H1 (cell line): ENCODE results near the gene CYREN. TPM values are rescaled to one million over a fixed set of nuclear protein-coding genes. Genes with fewer than 3 reads are reported as not detected.

ENCODE experiments used
- CTCF ChIA-PET: fragments of 300-600 bp; sonication (Branson Sonifier 250); formaldehyde crosslinking; loops from one replicate; lab custom pipeline; 2021; ENCODE audit not compliant: partially characterized antibody; lab: Charles Lee
- POLR2A ChIA-PET: fragments of 300-600 bp; sonication (Branson Sonifier 250); formaldehyde crosslinking; loops from one replicate; lab custom pipeline; 2021; ENCODE audit warnings: inconsistent platforms; ENCODE audit not compliant: partially characterized antibody; lab: Charles Lee
- DNase-seq, 2 experiments: peaks; one replicate each; pipeline versions ENCODE4 v3.0.0 to v3.0.0-alpha.2; 2010 to 2022; ENCODE audit warnings: low spot score in 2 of 2, low read depth in 1 of 2, mixed read lengths in 1 of 2
- FAIRE-seq: peaks from 2 replicates; lab custom pipeline; 2011; peaks lifted over from hg19 to GRCh38; lab: Jason Lieb, UNC
- H2AFZ ChIP-seq: 2 replicates; pipeline ENCODE4 v1.8.1; 2012; ENCODE audit warnings: low read length, inconsistent platforms
- H2AK5ac ChIP-seq: 2 replicates; pipeline ENCODE4 v1.6.1; 2013; ENCODE audit warnings: low read depth, low read length
- H2BK120ac ChIP-seq: replicated peaks from 2 replicates; pipeline ENCODE3; 2013; ENCODE audit warnings: low read depth, low read length, inconsistent platforms
- H2BK12ac ChIP-seq: 2 replicates; pipeline ENCODE4 v1.6.1; 2013; ENCODE audit warnings: low read depth, low read length
- H2BK15ac ChIP-seq: 2 replicates; pipeline ENCODE4 v1.6.1; 2013; ENCODE audit warnings: low read length
- H2BK20ac ChIP-seq: 2 replicates; pipeline ENCODE4 v1.6.1; 2013; ENCODE audit warnings: low read length
- H2BK5ac ChIP-seq: 2 replicates; pipeline ENCODE4 v1.6.1; 2013; ENCODE audit warnings: low read depth, low read length
- H3K14ac ChIP-seq: 2 replicates; pipeline ENCODE4 v1.6.1; 2013; ENCODE audit warnings: inconsistent platforms; ENCODE audit not compliant: insufficient read length
- H3K18ac ChIP-seq: 2 replicates; pipeline ENCODE4 v1.6.1; 2013; ENCODE audit warnings: low read length; ENCODE audit errors: extremely low read depth
- H3K23ac ChIP-seq: 2 replicates; pipeline ENCODE4 v1.6.1; 2013; ENCODE audit warnings: inconsistent platforms; ENCODE audit not compliant: insufficient read length
- H3K23me2 ChIP-seq: 2 replicates; pipeline ENCODE4 v1.6.1; 2013; ENCODE audit warnings: low read depth, low read length
- H3K27ac ChIP-seq: 2 replicates; pipeline ENCODE4 v1.6.1; 2011; ENCODE audit warnings: low read depth, low read length, inconsistent platforms
- H3K27me3 ChIP-seq, 4 experiments: replicated peaks in 1 of 4; 1 replicate in 1 of 4; 2 replicates in 3 of 4; pipeline versions ENCODE4 v1.6.1 to v1.8.1; 2011 to 2013; ENCODE audit warnings: low read length in 3 of 4, mild to moderate bottlenecking in 3 of 4, inconsistent platforms in 2 of 4, mixed read lengths in 2 of 4, moderate library complexity in 1 of 4; ENCODE audit not compliant: control insufficient read depth in 3 of 4, insufficient read depth in 3 of 4; ENCODE audit errors: extremely low read depth in 1 of 4
- H3K36me3 ChIP-seq, 4 experiments: 2 replicates each; pipeline versions ENCODE4 v1.6.1 to v1.8.1; 2011 to 2013; ENCODE audit warnings: mild to moderate bottlenecking in 4 of 4, low read length in 3 of 4, moderate library complexity in 2 of 4, control low read depth in 1 of 4, inconsistent platforms in 1 of 4; ENCODE audit not compliant: insufficient read depth in 4 of 4, control insufficient read depth in 2 of 4
- H3K4ac ChIP-seq: replicated peaks from 2 replicates; pipeline ENCODE3; 2013; ENCODE audit warnings: low read length, low read depth, mixed read lengths, inconsistent platforms; ENCODE audit not compliant: insufficient read length
- H3K4me1 ChIP-seq, 4 experiments: replicated peaks in 1 of 4; 1 replicate in 1 of 4; 2 replicates in 3 of 4; pipeline versions ENCODE4 v1.6.1 to v1.8.1; 2011 to 2013; ENCODE audit warnings: low read length in 3 of 4, inconsistent platforms in 2 of 4, mixed read lengths in 1 of 4; ENCODE audit not compliant: insufficient read depth in 4 of 4, control insufficient read depth in 3 of 4
- H3K4me2 ChIP-seq, 2 experiments: 2 replicates each; pipeline versions ENCODE4 v1.6.1 to v1.8.1; 2011 to 2013; ENCODE audit warnings: low read depth in 2 of 2, low read length in 2 of 2, control low read depth in 1 of 2, inconsistent platforms in 1 of 2, mild to moderate bottlenecking in 1 of 2; ENCODE audit not compliant: insufficient read depth in 1 of 2
- H3K4me3 ChIP-seq, 4 experiments: fragments of 200-600, 300-600 bp in 1 of 4; sonication (generic), shearing (Covaris generic), sonication (Bioruptor Twin) in 1 of 4; 2 replicates each; pipeline versions ENCODE4 v1.5.1 to v1.8.1; 2011 to 2016; ENCODE audit warnings: low read length in 4 of 4, low read depth in 3 of 4, control low read depth in 2 of 4, inconsistent platforms in 2 of 4, mild to moderate bottlenecking in 2 of 4, mixed read lengths in 1 of 4, moderate library complexity in 1 of 4; ENCODE audit not compliant: insufficient read depth in 2 of 4; ENCODE audit errors: extremely low read depth in 1 of 4
- H3K56ac ChIP-seq: replicated peaks from 2 replicates; pipeline ENCODE3; 2013; ENCODE audit warnings: low read depth, mild to moderate bottlenecking, mixed read lengths, low read length, inconsistent platforms; ENCODE audit not compliant: insufficient read length
- H3K79me1 ChIP-seq: 2 replicates; pipeline ENCODE4 v1.6.1; 2013; ENCODE audit warnings: low read depth, low read length, control low read depth
- H3K79me2 ChIP-seq, 2 experiments: 2 replicates each; pipeline versions ENCODE4 v1.6.1 to v1.8.1; 2012 to 2013; ENCODE audit warnings: low read length in 2 of 2, mild to moderate bottlenecking in 2 of 2, inconsistent platforms in 1 of 2; ENCODE audit not compliant: insufficient read depth in 2 of 2, control insufficient read depth in 1 of 2
- H3K9ac ChIP-seq, 4 experiments: replicated peaks in 1 of 4; 1 replicate in 1 of 4; 2 replicates in 3 of 4; pipeline versions ENCODE4 v1.6.1 to v1.8.1; 2011 to 2013; ENCODE audit warnings: low read depth in 3 of 4, low read length in 3 of 4, control low read depth in 2 of 4, mild to moderate bottlenecking in 2 of 4, moderate library complexity in 2 of 4, inconsistent platforms in 1 of 4; ENCODE audit errors: extremely low read depth in 1 of 4
- H3K9me3 ChIP-seq, 2 experiments: 2 replicates each; pipeline versions ENCODE4 v1.6.1 to v1.8.1; 2012 to 2013; ENCODE audit warnings: mild to moderate bottlenecking in 2 of 2, moderate library complexity in 2 of 2, control low read depth in 1 of 2, inconsistent platforms in 1 of 2, low read depth in 1 of 2, low read length in 1 of 2, mixed read lengths in 1 of 2; ENCODE audit not compliant: insufficient read depth in 2 of 2
- H4K20me1 ChIP-seq, 2 experiments: replicated peaks in 1 of 2; 2 replicates each; pipeline versions ENCODE3 to v1.8.1; 2011 to 2013; ENCODE audit warnings: inconsistent platforms in 2 of 2, low read length in 2 of 2, mild to moderate bottlenecking in 1 of 2; ENCODE audit not compliant: insufficient read depth in 2 of 2, control insufficient read depth in 1 of 2
- H4K5ac ChIP-seq: 2 replicates; pipeline ENCODE4 v1.6.1; 2013; ENCODE audit warnings: low read length, low read depth, mixed read lengths, inconsistent platforms; ENCODE audit not compliant: insufficient read length
- H4K8ac ChIP-seq: 2 replicates; pipeline ENCODE4 v1.8.0; 2013; ENCODE audit warnings: mild to moderate bottlenecking, moderate library complexity, low read length, inconsistent platforms; ENCODE audit not compliant: insufficient read depth; ENCODE audit errors: extremely low read depth
- H4K91ac ChIP-seq: replicated peaks from 2 replicates; pipeline ENCODE3; 2013; ENCODE audit warnings: low read length, mixed read lengths, inconsistent platforms; ENCODE audit not compliant: insufficient read length
- CTCF ChIP-seq, 3 experiments: IDR thresholded peaks; 1 replicate in 2 of 3; 2 replicates in 1 of 3; pipeline versions ENCODE4 v1.5.1 to v1.6.1; 2011; ENCODE audit warnings: low read length in 3 of 3, mild to moderate bottlenecking in 3 of 3, inconsistent platforms in 2 of 3, low read depth in 1 of 3, moderate library complexity in 1 of 3; ENCODE audit not compliant: insufficient read depth in 1 of 3; ENCODE audit errors: control extremely low read depth in 1 of 3
- EP300 ChIP-seq, 2 experiments: IDR thresholded peaks; 1 replicate in 1 of 2; 2 replicates in 1 of 2; pipeline ENCODE4 v1.6.1; 2011 to 2012; ENCODE audit warnings: low read depth in 2 of 2, low read length in 2 of 2, mild to moderate bottlenecking in 2 of 2, borderline replicate concordance in 1 of 2, inconsistent platforms in 1 of 2, moderate library complexity in 1 of 2
- EZH2 ChIP-seq: fragments of 200-600 bp; sonication (generic); IDR thresholded peaks from 2 replicates; pipeline ENCODE4 v1.7.1; 2012; ENCODE audit warnings: low read depth, mild to moderate bottlenecking, moderate library complexity, low read length, inconsistent platforms; ENCODE audit not compliant: severe bottlenecking
- KDM1A ChIP-seq: fragments of 200-600, 300-600 bp; sonication (generic); IDR thresholded peaks from 2 replicates; pipeline ENCODE4 v1.7.1; 2016; ENCODE audit warnings: mild to moderate bottlenecking, low read length, borderline replicate concordance
- MAFK ChIP-seq: IDR thresholded peaks from 2 replicates; pipeline ENCODE4 v1.6.1; 2012; ENCODE audit warnings: low read depth, mild to moderate bottlenecking, improper control_type of control experiment, low read length
- NANOG ChIP-seq: IDR thresholded peaks from 2 replicates; pipeline ENCODE4 v1.6.1; 2011; ENCODE audit warnings: low read length, low read depth, mild to moderate bottlenecking, inconsistent platforms; ENCODE audit not compliant: insufficient read depth, poor library complexity, severe bottlenecking
- SRF ChIP-seq: IDR thresholded peaks from 2 replicates; pipeline ENCODE4 v1.6.1; 2011; ENCODE audit warnings: mild to moderate bottlenecking, low read depth, low read length, moderate library complexity
- TCF12 ChIP-seq: IDR thresholded peaks from 2 replicates; pipeline ENCODE4 v1.6.1; 2011; ENCODE audit warnings: low read depth, mild to moderate bottlenecking, low read length
- YY1 ChIP-seq: IDR thresholded peaks from 2 replicates; pipeline ENCODE4 v1.6.1; 2011; ENCODE audit warnings: low read depth, mild to moderate bottlenecking, low read length
- WGBS, 2 experiments: shearing (Covaris generic) in 1 of 2; methylation state at CpG; one replicate each; pipeline versions ENCODE4 v1.1.6 to v1.1.7; 2013 to 2015; ENCODE audit warnings: low lambda C conversion rate in 2 of 2, mixed read lengths in 2 of 2, inconsistent platforms in 1 of 2, low coverage in 1 of 2, missing lambda C conversion rate in 1 of 2; ENCODE audit not compliant: insufficient replicate concordance in 2 of 2, insufficient coverage in 1 of 2, insufficient read length in 1 of 2; ENCODE audit errors: extremely low coverage in 1 of 2, missing lambda C conversion rate in 1 of 2; 5-methylcytosine and 5-hydroxymethylcytosine counted together
- polyA plus RNA-seq, 7 experiments: library from polyadenylated mRNA; depleted of rRNA in 3 of 7; stranded (reverse) in 5 of 7; unstranded in 2 of 7; fragments of >200 nt in 5 of 7; fragments of 200-250 nt in 2 of 7; gene quantifications; 1 replicate in 5 of 7; 2 replicates in 1 of 7; 4 replicates in 1 of 7; pipeline versions ENCODE4 v1.2.1 to v1.2.3, GENCODE V29; 2011 to 2013; ENCODE audit warnings: missing spikeins in 2 of 7, mixed read lengths in 2 of 7
- total RNA-seq: library from RNA; stranded (reverse); fragmentation: NEBNext Ultra II Directional; extraction: Animal tissue kit (Norgen Biotek cat#: 25700); gene quantifications from 2 replicates; pipeline ENCODE4 v1.2.1, GENCODE V29; 2021
- TF ChIP-seq, protein P1 (sequence below): IDR thresholded peaks from 2 replicates; pipeline ENCODE4 v1.6.1; 2011; ENCODE audit warnings: low read length, improper control_type of control experiment

The CYREN gene
- total and polyA plus RNA-seq, 2 of the 8 experiments (the other 6 are each of a cell fraction or from before 2014, with no cell fraction given): 25.1 to 46.2 TPM

- no peak overlapping the region for H3K4me2 ChIP-seq
- POLR2A ChIA-PET: interaction anchor here (1.7 kb wide), 1 partner anchor 13 kb away, joined by 4 read pairs; no protein-coding TSS in a partner anchor
- no peak overlapping the region for H2BK120ac ChIP-seq
- H3K56ac ChIP-seq: no peak overlapping the region
- H2BK5ac ChIP-seq: no peak overlapping the region
- no peak for FAIRE-seq
- no peaks in the 10 kb centered on the region for H3K9me3 ChIP-seq
- H2BK15ac ChIP-seq: no peak overlapping the region
- WGBS, 2 experiments: 73% methylated on average over 2 of the region's 2 CpGs; no CpG with 5 or more reads in 1 of the 2 experiments
- H3K9ac ChIP-seq: no peak overlapping the region
- no peaks in the 10 kb centered on the region for H3K79me2 ChIP-seq
- H4K91ac ChIP-seq: no peak overlapping the region
- no peak overlapping the region for H3K23ac ChIP-seq
- peaks cover 0 to 6% (median 2%) of the 10 kb centered on the region in 4 experiments; a peak in 3 of 7 replicates for H3K4me1 ChIP-seq
- no peak overlapping the region for H2AFZ ChIP-seq
- no peaks in the 10 kb centered on the region for H3K23me2 ChIP-seq
- peaks cover 0 to 6% (median 0%) of the 10 kb centered on the region in 4 experiments; a peak in 1 of 8 replicates for H3K36me3 ChIP-seq
- peaks cover 0 to 2% of the 10 kb centered on the region in 2 experiments for H4K20me1 ChIP-seq
- no peak overlapping the region for H4K8ac ChIP-seq
- no peak overlapping the region for H2AK5ac ChIP-seq
- no peak overlapping the region for H2BK12ac ChIP-seq
- no peak overlapping the region for H3K27ac ChIP-seq
- H3K79me1 ChIP-seq: no peaks in the 10 kb centered on the region; the same call in 1 of the 2 replicates
- no peaks in the 10 kb centered on the region for H3K27me3 ChIP-seq
- H2BK20ac ChIP-seq: no peak overlapping the region
- CTCF ChIA-PET: no interaction called here
- DNase-seq: no peak
- no peak overlapping the region for H3K18ac ChIP-seq
- H4K5ac ChIP-seq: no peak overlapping the region
- H3K4ac ChIP-seq: no peak overlapping the region
- H3K4me3 ChIP-seq: no peak overlapping the region
- H3K14ac ChIP-seq: no peak overlapping the region
- TF ChIP-seq NANOG (no peak), EP300 (IDR thresholded peaks at IDR 0.05; ENCODE audit: borderline replicate concordance in 1 of 2, low read depth in 2 of 2, low read length in 2 of 2) (no peak), MAFK (no peak), EZH2 (no peak), YY1 (no peak), CTCF (IDR thresholded peaks at IDR 0.05; ENCODE audit: control extremely low read depth in 1 of 3, insufficient read depth in 1 of 3, low read depth in 1 of 3, low read length in 3 of 3) (no peak), KDM1A (no peak), TCF12 (no peak), SRF (no peak)
- TF ChIP-seq, protein P1, sequence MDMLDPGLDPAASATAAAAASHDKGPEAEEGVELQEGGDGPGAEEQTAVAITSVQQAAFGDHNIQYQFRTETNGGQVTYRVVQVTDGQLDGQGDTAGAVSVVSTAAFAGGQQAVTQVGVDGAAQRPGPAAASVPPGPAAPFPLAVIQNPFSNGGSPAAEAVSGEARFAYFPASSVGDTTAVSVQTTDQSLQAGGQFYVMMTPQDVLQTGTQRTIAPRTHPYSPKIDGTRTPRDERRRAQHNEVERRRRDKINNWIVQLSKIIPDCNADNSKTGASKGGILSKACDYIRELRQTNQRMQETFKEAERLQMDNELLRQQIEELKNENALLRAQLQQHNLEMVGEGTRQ: no peak
Observed at GRCh38 chr7:135197343-135197742, 26.8 kb upstream of the CYREN start.
